GM23338 (cell line): ENCODE measurements around the gene DOK1. TPM values are rescaled to one million over a fixed set of nuclear protein-coding genes. Genes with fewer than 3 reads are reported as not detected.

Experiments used
- ATAC-seq: fragments of 200-7000 bp; cut with Tn5 transposase; 3 replicates; pipeline ENCODE4 v1.9.1; 2020
- DNase-seq: peaks from one replicate; pipeline ENCODE4 v3.0.0-alpha.2; 2015; ENCODE audit warnings: low spot score
- H2AFZ ChIP-seq: fragments of 200-600 bp; sonication (generic); 2 replicates; pipeline ENCODE4 v1.8.0; 2016; ENCODE audit warnings: antibody characterized with exemption, mild to moderate bottlenecking, moderate library complexity
- H3F3A ChIP-seq: fragments of 200-600 bp; sonication (generic); replicated peaks from 2 replicates; pipeline ENCODE4 v1.8.0; 2017; ENCODE audit warnings: antibody characterized with exemption, mixed run types, low read depth
- H3K27ac ChIP-seq: fragments of 200-600 bp; sonication (generic); 2 replicates; pipeline ENCODE4 v1.6.1; 2016; ENCODE audit warnings: low read depth
- H3K27me3 ChIP-seq: fragments of 200-600 bp; sonication (generic); 2 replicates; pipeline ENCODE4 v1.8.0; 2016; ENCODE audit warnings: mild to moderate bottlenecking, mixed run types, moderate library complexity; ENCODE audit not compliant: insufficient read depth
- H3K36me3 ChIP-seq: fragments of 200-600 bp; sonication (generic); 2 replicates; pipeline ENCODE4 v1.8.0; 2016; ENCODE audit warnings: mild to moderate bottlenecking; ENCODE audit not compliant: insufficient read depth
- H3K4me1 ChIP-seq: fragments of 200-600 bp; sonication (generic); 2 replicates; pipeline ENCODE4 v1.8.0; 2016; ENCODE audit warnings: mild to moderate bottlenecking, moderate library complexity; ENCODE audit not compliant: insufficient read depth
- H3K4me2 ChIP-seq: fragments of 200-600 bp; sonication (generic); 2 replicates; pipeline ENCODE4 v1.7.1; 2017; ENCODE audit warnings: mixed run types
- H3K4me3 ChIP-seq: fragments of 200-600 bp; sonication (generic); 2 replicates; pipeline ENCODE4 v1.6.1; 2016; ENCODE audit warnings: mixed run types
- H3K79me2 ChIP-seq: fragments of 200-600 bp; sonication (generic); replicated peaks from 2 replicates; pipeline ENCODE4 v1.8.0; 2017; ENCODE audit warnings: mild to moderate bottlenecking; ENCODE audit not compliant: insufficient read depth
- H3K9me2 ChIP-seq: fragments of 200-600 bp; sonication (generic); 2 replicates; pipeline ENCODE4 v1.8.0; 2017; ENCODE audit not compliant: insufficient read depth
- H4K20me1 ChIP-seq: fragments of 200-600 bp; sonication (generic); replicated peaks from 2 replicates; pipeline ENCODE4 v1.8.0; 2017; ENCODE audit warnings: mild to moderate bottlenecking; ENCODE audit not compliant: insufficient read depth
- H3K27ac Mint-ChIP-seq: 2 replicates; pipeline ENCODE4 v1.8.0; 2020; ENCODE audit warnings: inconsistent platforms, mild to moderate bottlenecking, moderate library complexity, mixed read lengths
- H3K27me3 Mint-ChIP-seq: 3 replicates; pipeline ENCODE4 v1.8.0; 2022; ENCODE audit warnings: low read depth, mild to moderate bottlenecking, moderate library complexity, mixed read lengths, inconsistent platforms; ENCODE audit not compliant: insufficient read depth, poor library complexity
- H3K36me3 Mint-ChIP-seq: 3 replicates; pipeline ENCODE4 v1.8.0; 2021; ENCODE audit warnings: low read depth, mild to moderate bottlenecking, inconsistent platforms, moderate library complexity, mixed read lengths
- H3K4me1 Mint-ChIP-seq: 3 replicates; pipeline ENCODE4 v1.8.0; 2020; ENCODE audit warnings: mild to moderate bottlenecking, inconsistent platforms, mixed read lengths
- H3K4me3 Mint-ChIP-seq: 3 replicates; pipeline ENCODE4 v1.8.0; 2021; ENCODE audit warnings: moderate library complexity, mild to moderate bottlenecking, inconsistent platforms, mixed read lengths
- H3K9me3 Mint-ChIP-seq: 3 replicates; pipeline ENCODE4 v1.8.0; 2020; ENCODE audit warnings: moderate library complexity, mild to moderate bottlenecking, inconsistent platforms, mixed read lengths
- CREB1 ChIP-seq: fragments of 250-450 bp; sonication (Bioruptor Pico); IDR thresholded peaks from 2 replicates; pipeline ENCODE4 v1.5.0; 2020; ENCODE audit warnings: low read depth, mild to moderate bottlenecking, moderate library complexity
- EZH2 ChIP-seq: fragments of 200-600 bp; sonication (generic); IDR thresholded peaks from one replicate; pipeline ENCODE4 v1.8.0; 2017; ENCODE audit warnings: antibody characterized with exemption, mild to moderate bottlenecking, low read depth; ENCODE audit not compliant: unreplicated experiment
- EZH2phosphoT487 ChIP-seq: fragments of 200-600 bp; sonication (generic); IDR thresholded peaks from one replicate; pipeline ENCODE4 v1.8.1; 2018; ENCODE audit warnings: antibody characterized with exemption; ENCODE audit not compliant: unreplicated experiment
- JUNB ChIP-seq: IDR thresholded peaks from one replicate; pipeline ENCODE4 v1.6.1; 2016; ENCODE audit warnings: antibody characterized with exemption; ENCODE audit not compliant: unreplicated experiment
- NANOG ChIP-seq: IDR thresholded peaks from 2 replicates; pipeline ENCODE4 v1.6.1; 2016; ENCODE audit warnings: antibody characterized with exemption, borderline replicate concordance
- STAT1 ChIP-seq: IDR thresholded peaks from one replicate; pipeline ENCODE4 v1.6.1; 2016; ENCODE audit warnings: antibody characterized with exemption; ENCODE audit not compliant: unreplicated experiment
- ZNF114 ChIP-seq: fragments of 250-450 bp; sonication (Bioruptor Pico); IDR thresholded peaks from 2 replicates; pipeline ENCODE4 v1.5.0; 2020; ENCODE audit warnings: mild to moderate bottlenecking, moderate library complexity
- ZNF331 ChIP-seq: fragments of 250-450 bp; sonication (Bioruptor Pico); IDR thresholded peaks from 2 replicates; pipeline ENCODE4 v1.5.0; 2020; ENCODE audit warnings: low read depth, mild to moderate bottlenecking, moderate library complexity
- polyA plus RNA-seq: library from polyadenylated mRNA; unstranded; fragments of >200 nt; fragmentation: Nextera tagmentation; extraction: Ambion mirVana; gene quantifications from 2 replicates; pipeline ENCODE4 v1.2.1, GENCODE V29; 2016
- total RNA-seq: library from RNA; depleted of rRNA; stranded (reverse); fragments of >200 nt; shearing (Covaris generic); gene quantifications from 2 replicates; pipeline ENCODE4 v1.2.3, GENCODE V29; 2014
- TF ChIP-seq, protein P1 (sequence below): IDR thresholded peaks from one replicate; pipeline ENCODE4 v1.6.1; 2018; ENCODE audit warnings: antibody characterized with exemption; ENCODE audit not compliant: unreplicated experiment
- TF ChIP-seq, protein P2 (sequence below): IDR thresholded peaks from 2 replicates; pipeline ENCODE4 v1.6.1; 2016; ENCODE audit warnings: antibody characterized with exemption
- TF ChIP-seq, protein P3 (sequence below), 2 experiments: fragments of 200-600 bp in 1 of 2; sonication (generic) in 1 of 2; conservative IDR thresholded peaks; 2 replicates each; pipeline versions ENCODE4 v1.5.1 to v1.6.1; 2016 to 2017; ENCODE audit warnings: antibody characterized with exemption in 2 of 2, low read depth in 2 of 2, mild to moderate bottlenecking in 2 of 2, moderate library complexity in 1 of 2

The DOK1 gene
- total and polyA plus RNA-seq, 2 experiments from 2014 or later: 3.9 to 15.5 TPM

DNA sequence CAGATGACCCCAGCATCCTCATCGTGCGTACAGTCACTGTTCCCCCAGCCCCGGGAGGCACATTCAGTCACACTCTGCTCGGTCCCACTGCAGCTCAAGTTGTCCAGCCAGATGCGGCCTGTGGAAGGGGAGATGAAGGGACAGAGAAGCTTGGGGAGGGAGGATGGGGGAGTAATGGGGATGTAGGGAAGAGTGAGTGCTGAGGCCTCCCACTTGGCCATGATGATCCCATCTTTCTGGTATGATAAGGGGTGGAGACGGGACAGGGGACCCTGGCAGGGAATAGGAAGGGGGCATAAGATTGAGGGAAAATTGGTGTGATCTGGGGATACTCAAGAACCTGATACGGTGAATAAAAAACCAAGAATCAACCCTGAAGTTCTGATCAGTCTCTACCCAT lies 4.3 kb upstream of the DOK1 start:
- H3K27me3 Mint-ChIP-seq: peaks cover 67% of the 10 kb centered on the region
- H4K20me1 ChIP-seq: peaks cover 4% of the 10 kb centered on the region; the same call in 1 of the 2 replicates
- H3K4me3 Mint-ChIP-seq: peak overlapping the region; percentile 82
- H3K9me2 ChIP-seq: no peaks in the 10 kb centered on the region
- H3K4me2 ChIP-seq: peak overlapping the region; percentile 87
- H3K36me3 Mint-ChIP-seq: peaks cover 6% of the 10 kb centered on the region; the same call in 1 of the 3 replicates
- peaks cover 3% of the 10 kb centered on the region; the same call in 1 of the 3 replicates for H3K9me3 Mint-ChIP-seq
- no peak for DNase-seq
- peaks cover 26% of the 10 kb centered on the region for H3K4me1 Mint-ChIP-seq
- H3K4me1 ChIP-seq: peaks cover 22% of the 10 kb centered on the region
- no peak overlapping the region for H2AFZ ChIP-seq
- no peak overlapping the region for H3K27ac Mint-ChIP-seq
- peaks cover 92% of the 10 kb centered on the region for H3K27me3 ChIP-seq
- TF ChIP-seq NANOG (no peak), CREB1 (CRISPR knock-in tag) (no peak), ZNF331 (CRISPR knock-in tag) (no peak)
- TF ChIP-seq, protein P1, sequence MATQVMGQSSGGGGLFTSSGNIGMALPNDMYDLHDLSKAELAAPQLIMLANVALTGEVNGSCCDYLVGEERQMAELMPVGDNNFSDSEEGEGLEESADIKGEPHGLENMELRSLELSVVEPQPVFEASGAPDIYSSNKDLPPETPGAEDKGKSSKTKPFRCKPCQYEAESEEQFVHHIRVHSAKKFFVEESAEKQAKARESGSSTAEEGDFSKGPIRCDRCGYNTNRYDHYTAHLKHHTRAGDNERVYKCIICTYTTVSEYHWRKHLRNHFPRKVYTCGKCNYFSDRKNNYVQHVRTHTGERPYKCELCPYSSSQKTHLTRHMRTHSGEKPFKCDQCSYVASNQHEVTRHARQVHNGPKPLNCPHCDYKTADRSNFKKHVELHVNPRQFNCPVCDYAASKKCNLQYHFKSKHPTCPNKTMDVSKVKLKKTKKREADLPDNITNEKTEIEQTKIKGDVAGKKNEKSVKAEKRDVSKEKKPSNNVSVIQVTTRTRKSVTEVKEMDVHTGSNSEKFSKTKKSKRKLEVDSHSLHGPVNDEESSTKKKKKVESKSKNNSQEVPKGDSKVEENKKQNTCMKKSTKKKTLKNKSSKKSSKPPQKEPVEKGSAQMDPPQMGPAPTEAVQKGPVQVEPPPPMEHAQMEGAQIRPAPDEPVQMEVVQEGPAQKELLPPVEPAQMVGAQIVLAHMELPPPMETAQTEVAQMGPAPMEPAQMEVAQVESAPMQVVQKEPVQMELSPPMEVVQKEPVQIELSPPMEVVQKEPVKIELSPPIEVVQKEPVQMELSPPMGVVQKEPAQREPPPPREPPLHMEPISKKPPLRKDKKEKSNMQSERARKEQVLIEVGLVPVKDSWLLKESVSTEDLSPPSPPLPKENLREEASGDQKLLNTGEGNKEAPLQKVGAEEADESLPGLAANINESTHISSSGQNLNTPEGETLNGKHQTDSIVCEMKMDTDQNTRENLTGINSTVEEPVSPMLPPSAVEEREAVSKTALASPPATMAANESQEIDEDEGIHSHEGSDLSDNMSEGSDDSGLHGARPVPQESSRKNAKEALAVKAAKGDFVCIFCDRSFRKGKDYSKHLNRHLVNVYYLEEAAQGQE: no peak
- H3K36me3 ChIP-seq: no peaks in the 10 kb centered on the region
- peak overlapping the region; percentile 84 for H3K4me3 ChIP-seq
- H3F3A ChIP-seq: peaks cover 9% of the 10 kb centered on the region
- no peak overlapping the region for H3K27ac ChIP-seq
- peaks cover 5% of the 10 kb centered on the region; the same call in 1 of the 2 replicates for H3K79me2 ChIP-seq
- no peak for ATAC-seq

DNA sequence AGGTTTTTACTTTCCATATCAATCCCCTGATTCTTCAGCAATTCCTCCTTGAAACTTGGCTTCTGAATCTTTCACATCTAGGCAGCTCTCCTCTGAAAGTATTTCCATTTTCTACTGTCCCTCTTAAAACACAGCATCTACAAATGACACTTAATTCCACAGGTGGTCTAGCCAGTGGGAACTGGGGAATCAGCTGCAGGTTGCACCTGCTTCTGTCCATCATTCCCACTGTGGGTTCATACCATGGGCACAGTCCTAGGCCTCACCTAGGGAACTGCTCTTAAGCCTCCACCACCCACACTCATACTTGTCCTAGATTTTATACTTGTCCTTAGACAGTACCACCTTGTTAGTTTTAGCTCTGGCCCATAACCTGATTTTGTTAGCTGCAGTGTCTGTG lies 3.0 kb upstream of the DOK1 start:
- H3K4me3 Mint-ChIP-seq: peak overlapping the region; percentile 7; the same call in 2 of the 3 replicates
- Histone ChIP-seq H3K27me3 (peaks cover 92% of the 10 kb centered on the region), H3F3A (peaks cover 9% of the 10 kb centered on the region), H3K79me2 (peaks cover 5% of the 10 kb centered on the region; the same call in 1 of the 2 replicates), H3K27ac (no peak overlapping the region), H3K9me2 (no peaks in the 10 kb centered on the region), H3K36me3 (no peaks in the 10 kb centered on the region), H3K4me3 (no peak overlapping the region), H2AFZ (no peak overlapping the region), H3K4me2 (no peak overlapping the region), H4K20me1 (no peaks in the 10 kb centered on the region; the same call in 1 of the 2 replicates), H3K4me1 (peaks cover 22% of the 10 kb centered on the region)
- H3K27ac Mint-ChIP-seq: no peak overlapping the region
- ATAC-seq (no peak), DNase-seq (no peak)
- peaks cover 6% of the 10 kb centered on the region; the same call in 1 of the 3 replicates for H3K36me3 Mint-ChIP-seq
- H3K9me3 Mint-ChIP-seq: peaks cover 3% of the 10 kb centered on the region; the same call in 1 of the 3 replicates
- peaks cover 26% of the 10 kb centered on the region for H3K4me1 Mint-ChIP-seq
- peaks cover 80% of the 10 kb centered on the region for H3K27me3 Mint-ChIP-seq
- TF ChIP-seq, protein P1: no peak
- TF ChIP-seq, protein P2, sequence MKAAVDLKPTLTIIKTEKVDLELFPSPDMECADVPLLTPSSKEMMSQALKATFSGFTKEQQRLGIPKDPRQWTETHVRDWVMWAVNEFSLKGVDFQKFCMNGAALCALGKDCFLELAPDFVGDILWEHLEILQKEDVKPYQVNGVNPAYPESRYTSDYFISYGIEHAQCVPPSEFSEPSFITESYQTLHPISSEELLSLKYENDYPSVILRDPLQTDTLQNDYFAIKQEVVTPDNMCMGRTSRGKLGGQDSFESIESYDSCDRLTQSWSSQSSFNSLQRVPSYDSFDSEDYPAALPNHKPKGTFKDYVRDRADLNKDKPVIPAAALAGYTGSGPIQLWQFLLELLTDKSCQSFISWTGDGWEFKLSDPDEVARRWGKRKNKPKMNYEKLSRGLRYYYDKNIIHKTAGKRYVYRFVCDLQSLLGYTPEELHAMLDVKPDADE: no peak
- no peak for TF ChIP-seq ZNF114 (CRISPR knock-in tag)
- no peak for TF ChIP-seq EZH2
- TF ChIP-seq, protein P3, sequence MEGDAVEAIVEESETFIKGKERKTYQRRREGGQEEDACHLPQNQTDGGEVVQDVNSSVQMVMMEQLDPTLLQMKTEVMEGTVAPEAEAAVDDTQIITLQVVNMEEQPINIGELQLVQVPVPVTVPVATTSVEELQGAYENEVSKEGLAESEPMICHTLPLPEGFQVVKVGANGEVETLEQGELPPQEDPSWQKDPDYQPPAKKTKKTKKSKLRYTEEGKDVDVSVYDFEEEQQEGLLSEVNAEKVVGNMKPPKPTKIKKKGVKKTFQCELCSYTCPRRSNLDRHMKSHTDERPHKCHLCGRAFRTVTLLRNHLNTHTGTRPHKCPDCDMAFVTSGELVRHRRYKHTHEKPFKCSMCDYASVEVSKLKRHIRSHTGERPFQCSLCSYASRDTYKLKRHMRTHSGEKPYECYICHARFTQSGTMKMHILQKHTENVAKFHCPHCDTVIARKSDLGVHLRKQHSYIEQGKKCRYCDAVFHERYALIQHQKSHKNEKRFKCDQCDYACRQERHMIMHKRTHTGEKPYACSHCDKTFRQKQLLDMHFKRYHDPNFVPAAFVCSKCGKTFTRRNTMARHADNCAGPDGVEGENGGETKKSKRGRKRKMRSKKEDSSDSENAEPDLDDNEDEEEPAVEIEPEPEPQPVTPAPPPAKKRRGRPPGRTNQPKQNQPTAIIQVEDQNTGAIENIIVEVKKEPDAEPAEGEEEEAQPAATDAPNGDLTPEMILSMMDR (conservative IDR thresholded peaks at IDR 0.05; ENCODE audit: low read depth in 2 of 2): no peak
- TF ChIP-seq STAT1: no peak
- no peak for TF ChIP-seq CREB1 (CRISPR knock-in tag)
- no peak for TF ChIP-seq NANOG
- no peak for TF ChIP-seq JUNB
- no peak for TF ChIP-seq EZH2phosphoT487
